Endothelial cell of umbilical vein (primary cell): ENCODE data around the gene METRN. TPM values are rescaled to one million over a fixed set of nuclear protein-coding genes. Genes with fewer than 3 reads are reported as not detected.

Experiments used
- BruUV-seq: library from RNA; stranded (reverse); fragments of 400-500 nt; replicated peaks from 2 replicates; lab custom pipeline; 2021; lab: Mats Ljungman, UMichigan
- CTCF ChIA-PET: fragments of 300-600, 350-600 bp; sonication (Branson Sonifier 250); formaldehyde crosslinking; loops from one replicate; lab custom pipeline; 2021; ENCODE audit warnings: antibody characterized with exemption, inconsistent platforms; lab: Charles Lee
- POLR2A ChIA-PET: fragments of 300-600, 350-600 bp; sonication (Branson Sonifier 250); formaldehyde crosslinking; loops from one replicate; lab custom pipeline; 2021; ENCODE audit warnings: antibody characterized with exemption, inconsistent platforms; lab: Charles Lee
- DNase-seq: peaks from one replicate; pipeline ENCODE4 v3.0.0-alpha.2; 2011; ENCODE audit warnings: low read depth, low spot score
- FAIRE-seq: peaks from 2 replicates; lab custom pipeline; 2011; peaks lifted over from hg19 to GRCh38; lab: Jason Lieb, UNC
- H2AFZ ChIP-seq: 2 replicates; pipeline ENCODE4 v1.6.0; 2012; ENCODE audit warnings: low read depth, low read length, control low read depth, inconsistent platforms
- H3K27ac ChIP-seq: 2 replicates; pipeline ENCODE4 v1.5.1; 2011; ENCODE audit warnings: low read depth, mild to moderate bottlenecking, control low read depth, low read length, moderate library complexity; ENCODE audit not compliant: insufficient read depth
- H3K27me3 ChIP-seq, 2 experiments: 2 replicates each; pipeline versions ENCODE4 v1.6.0 to v1.6.1; 2011; ENCODE audit warnings: low read length in 2 of 2, mixed read lengths in 1 of 2; ENCODE audit not compliant: control insufficient read depth in 2 of 2, insufficient read depth in 2 of 2
- H3K36me3 ChIP-seq, 2 experiments: 2 replicates in 1 of 2; 3 replicates in 1 of 2; pipeline ENCODE4 v1.5.1; 2011; ENCODE audit warnings: low read length in 2 of 2, mild to moderate bottlenecking in 1 of 2, moderate library complexity in 1 of 2; ENCODE audit not compliant: control insufficient read depth in 2 of 2, insufficient read depth in 2 of 2; ENCODE audit errors: extremely low read depth in 1 of 2
- H3K4me1 ChIP-seq: 3 replicates; pipeline ENCODE4 v1.5.1; 2011; ENCODE audit warnings: mild to moderate bottlenecking, low read length; ENCODE audit not compliant: control insufficient read depth, insufficient read depth; ENCODE audit errors: extremely low read depth
- H3K4me2 ChIP-seq: 2 replicates; pipeline ENCODE4 v1.6.1; 2011; ENCODE audit warnings: low read length, control low read depth, mixed read lengths; ENCODE audit not compliant: insufficient read depth
- H3K4me3 ChIP-seq, 3 experiments: fragments of 200-600 bp in 1 of 3; sonication (generic), shearing (Covaris generic) in 1 of 3; replicated peaks in 1 of 3; 2 replicates each; pipeline ENCODE4 v1.5.1; 2011 to 2016; ENCODE audit warnings: control low read depth in 3 of 3, low read length in 3 of 3, mild to moderate bottlenecking in 2 of 3, inconsistent platforms in 1 of 3, low read depth in 1 of 3, moderate library complexity in 1 of 3; ENCODE audit not compliant: insufficient read depth in 1 of 3
- H3K79me2 ChIP-seq: 2 replicates; pipeline ENCODE4 v1.6.0; 2012; ENCODE audit warnings: low read length, inconsistent platforms; ENCODE audit not compliant: control insufficient read depth, insufficient read depth
- H3K9ac ChIP-seq: replicated peaks from 2 replicates; pipeline ENCODE3; 2011; ENCODE audit warnings: low read length, control low read depth; ENCODE audit not compliant: insufficient read depth; ENCODE audit errors: extremely low read depth
- H3K9me1 ChIP-seq: replicated peaks from 3 replicates; pipeline ENCODE4 v1.6.0; 2011; ENCODE audit warnings: mild to moderate bottlenecking, low read length; ENCODE audit not compliant: control insufficient read depth, insufficient read depth; ENCODE audit errors: extremely low read depth
- H3K9me3 ChIP-seq: replicated peaks from 2 replicates; pipeline ENCODE4 v1.5.1; 2012; ENCODE audit warnings: low read length, inconsistent platforms; ENCODE audit not compliant: control insufficient read depth, insufficient read depth
- H4K20me1 ChIP-seq: replicated peaks from 2 replicates; pipeline ENCODE3; 2011; ENCODE audit warnings: mild to moderate bottlenecking, low read length; ENCODE audit not compliant: control insufficient read depth, insufficient read depth; ENCODE audit errors: extremely low read depth
- EZH2 ChIP-seq: IDR thresholded peaks from 2 replicates; pipeline ENCODE4 v1.6.1; 2012; ENCODE audit warnings: borderline replicate concordance, low read depth, mild to moderate bottlenecking, moderate library complexity, low read length, inconsistent platforms; ENCODE audit not compliant: severe bottlenecking
- FOS ChIP-seq: IDR thresholded peaks from 2 replicates; pipeline ENCODE4 v1.6.1; 2011; ENCODE audit warnings: mild to moderate bottlenecking, low read length, moderate library complexity, borderline replicate concordance; ENCODE audit not compliant: insufficient read depth
- GATA2 ChIP-seq: IDR thresholded peaks from 2 replicates; pipeline ENCODE4 v1.7.0; 2011; ENCODE audit warnings: low read depth, mild to moderate bottlenecking, moderate library complexity, mixed read lengths, low read length; ENCODE audit not compliant: insufficient read length, insufficient read depth
- JUN ChIP-seq: IDR thresholded peaks from 2 replicates; pipeline ENCODE4 v1.6.1; 2011; ENCODE audit warnings: borderline replicate concordance, low read depth; ENCODE audit not compliant: insufficient read length, insufficient read depth
- MYC ChIP-seq: IDR thresholded peaks from one replicate; pipeline ENCODE4 v1.6.1; 2011; ENCODE audit warnings: mild to moderate bottlenecking, low read depth, low read length
- POLR2A ChIP-seq: IDR thresholded peaks from 2 replicates; pipeline ENCODE4 v1.6.1; 2012; ENCODE audit warnings: low read depth, mild to moderate bottlenecking, control low read depth, low read length
- POLR2AphosphoS5 ChIP-seq: IDR thresholded peaks from 2 replicates; pipeline ENCODE4 v1.6.1; 2012; ENCODE audit warnings: low read depth, mild to moderate bottlenecking, control low read depth, low read length, moderate library complexity; ENCODE audit not compliant: insufficient read depth
- dilution Hi-C: fragments of 300-500 bp; cut with MboI; formaldehyde crosslinking; loops from one replicate; pipeline ENCODE4 v1.15.0; 2019; ENCODE audit warnings: low sequenced_read_pairs; ENCODE audit not compliant: extremely low pct_ligation_motif_present
- intact Hi-C: fragments of 100-400 bp; cut with micrococcal nuclease; formaldehyde crosslinking; loops from one replicate; pipeline ENCODE4 v1.10.0; 2022
- polyA plus RNA-seq, 4 experiments: library from polyadenylated mRNA; depleted of rRNA in 3 of 4; stranded (reverse) in 3 of 4; unstranded in 1 of 4; fragments of >200 nt; gene quantifications; 2 replicates each; pipeline versions ENCODE4 v1.2.1 to v1.2.3, GENCODE V29; 2011 to 2012; ENCODE audit warnings: missing spikeins in 1 of 4
- total RNA-seq: library from RNA; stranded (reverse); gene quantifications from 2 replicates; pipeline ENCODE4 v1.2.3, GENCODE V29; 2021
- TF ChIP-seq, protein P1 (sequence below), 2 donors: IDR thresholded peaks; 1 replicate in 1 of 2; 2 replicates in 1 of 2; pipeline ENCODE4 v1.5.1; 2011; ENCODE audit warnings: low read length in 2 of 2, mild to moderate bottlenecking in 2 of 2, moderate library complexity in 2 of 2, control low read depth in 1 of 2, inconsistent platforms in 1 of 2, low read depth in 1 of 2; ENCODE audit not compliant: insufficient read depth in 1 of 2; ENCODE audit errors: extremely low read depth in 1 of 2
- TF ChIP-seq, protein P2 (sequence below): IDR thresholded peaks from 2 replicates; pipeline ENCODE4 v1.6.1; 2011; ENCODE audit not compliant: insufficient read depth, insufficient read length

The METRN gene
- total and polyA plus RNA-seq, 2 donors (not counting 3 experiments of a cell fraction or from before 2014, with no cell fraction given), result 10.0 to 16.1 TPM

DNA sequence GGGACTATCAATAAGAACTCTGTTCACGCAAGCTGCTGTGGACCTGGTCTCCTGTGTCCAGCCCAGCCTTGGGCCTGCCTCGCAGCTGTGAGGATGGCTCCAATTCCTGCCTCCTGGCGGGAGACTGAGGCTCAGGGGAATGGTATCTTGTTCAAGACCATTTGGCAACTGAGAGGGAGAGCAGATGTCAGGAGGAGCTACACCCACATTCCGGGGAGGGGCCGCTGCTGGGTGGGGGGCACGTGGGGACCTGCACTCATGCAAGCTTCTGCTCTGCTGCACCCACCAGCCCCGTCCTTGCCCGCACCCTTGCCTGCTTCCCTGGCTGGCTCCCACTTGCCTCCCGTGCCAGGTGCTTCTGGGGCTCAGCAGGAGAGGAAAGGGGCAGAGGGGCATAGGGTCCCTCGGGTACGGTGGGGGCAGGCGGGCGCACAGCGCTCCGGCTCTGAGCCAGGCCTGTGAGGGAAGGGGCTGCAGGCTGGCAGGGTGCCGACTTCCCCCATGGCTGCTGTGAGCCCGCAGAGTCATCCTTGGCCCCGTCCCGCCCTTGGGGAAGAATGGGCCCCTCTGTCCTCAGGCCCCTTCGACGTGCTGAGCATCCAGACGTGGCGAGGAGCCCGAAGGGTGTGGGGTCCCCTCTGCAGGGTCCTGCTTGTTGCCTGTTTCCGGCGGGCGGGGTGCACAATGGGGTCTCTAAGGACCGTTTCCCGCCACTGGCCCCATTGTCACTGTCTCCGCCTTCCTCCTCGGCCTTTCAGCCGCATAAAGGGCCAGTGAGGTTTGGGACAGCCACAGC, 2.7 kb downstream of the METRN start:
- Histone ChIP-seq H3K4me1 (peaks cover 24% of the 10 kb centered on the region), H3K4me2 (no peak overlapping the region), H3K9me1 (no peaks in the 10 kb centered on the region), H3K9ac (no peak overlapping the region), H3K36me3 (no peaks in the 10 kb centered on the region), H3K9me3 (no peaks in the 10 kb centered on the region), H2AFZ (no peak overlapping the region), H4K20me1 (no peaks in the 10 kb centered on the region), H3K27ac (no peak overlapping the region), H3K27me3 (no peaks in the 10 kb centered on the region), H3K79me2 (no peaks in the 10 kb centered on the region), H3K4me3 (no peak overlapping the region)
- intact Hi-C loops (no loop called here), dilution Hi-C loops (no loop called here)
- TF ChIP-seq GATA2, result no peak
- TF ChIP-seq EZH2, result no peak
- TF ChIP-seq, protein P1, sequence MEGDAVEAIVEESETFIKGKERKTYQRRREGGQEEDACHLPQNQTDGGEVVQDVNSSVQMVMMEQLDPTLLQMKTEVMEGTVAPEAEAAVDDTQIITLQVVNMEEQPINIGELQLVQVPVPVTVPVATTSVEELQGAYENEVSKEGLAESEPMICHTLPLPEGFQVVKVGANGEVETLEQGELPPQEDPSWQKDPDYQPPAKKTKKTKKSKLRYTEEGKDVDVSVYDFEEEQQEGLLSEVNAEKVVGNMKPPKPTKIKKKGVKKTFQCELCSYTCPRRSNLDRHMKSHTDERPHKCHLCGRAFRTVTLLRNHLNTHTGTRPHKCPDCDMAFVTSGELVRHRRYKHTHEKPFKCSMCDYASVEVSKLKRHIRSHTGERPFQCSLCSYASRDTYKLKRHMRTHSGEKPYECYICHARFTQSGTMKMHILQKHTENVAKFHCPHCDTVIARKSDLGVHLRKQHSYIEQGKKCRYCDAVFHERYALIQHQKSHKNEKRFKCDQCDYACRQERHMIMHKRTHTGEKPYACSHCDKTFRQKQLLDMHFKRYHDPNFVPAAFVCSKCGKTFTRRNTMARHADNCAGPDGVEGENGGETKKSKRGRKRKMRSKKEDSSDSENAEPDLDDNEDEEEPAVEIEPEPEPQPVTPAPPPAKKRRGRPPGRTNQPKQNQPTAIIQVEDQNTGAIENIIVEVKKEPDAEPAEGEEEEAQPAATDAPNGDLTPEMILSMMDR (IDR thresholded peaks at IDR 0.05; ENCODE audit: extremely low read depth in 1 of 2, insufficient read depth in 1 of 2, low read depth in 1 of 2, low read length in 2 of 2), result no peak
- no TSS peak for BruUV-seq
- POLR2A ChIA-PET, result no interaction called here
- DNase-seq (no peak), FAIRE-seq (no peak)
- CTCF ChIA-PET, result interaction anchor here (1.1 to 1.9 kb wide), 3 partner anchors 11 to 340 kb away, joined by 5 to 11 read pairs (median 7); no protein-coding TSS in a partner anchor

DNA sequence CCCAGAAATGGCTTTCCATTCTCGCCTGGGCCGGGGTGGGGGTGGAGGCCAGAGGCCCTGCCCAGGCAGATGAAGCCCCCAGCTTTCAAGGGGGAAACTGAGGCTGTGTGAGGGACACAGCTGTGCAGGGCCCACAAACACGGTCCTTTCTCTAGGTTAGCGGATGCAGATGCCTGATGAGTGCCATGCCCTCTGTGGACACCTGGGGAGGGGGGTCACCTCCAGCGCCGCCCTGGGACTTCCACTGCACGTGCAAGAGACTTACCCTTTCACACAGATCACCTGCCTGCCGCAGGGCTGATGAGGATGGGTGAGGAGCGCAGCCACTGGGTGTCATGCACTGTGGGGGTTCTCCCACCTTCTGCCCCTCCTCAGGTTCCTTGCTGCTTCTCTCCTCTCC, 3.5 kb downstream of the METRN start:
- intact Hi-C loops, result no loop called here
- Histone ChIP-seq H3K4me3 (no peak overlapping the region), H3K4me1 (peaks cover 24% of the 10 kb centered on the region), H2AFZ (no peak overlapping the region), H3K9ac (no peak overlapping the region), H4K20me1 (no peaks in the 10 kb centered on the region), H3K9me3 (no peaks in the 10 kb centered on the region), H3K27ac (no peak overlapping the region), H3K27me3 (no peaks in the 10 kb centered on the region), H3K79me2 (no peaks in the 10 kb centered on the region), H3K4me2 (no peak overlapping the region), H3K9me1 (no peaks in the 10 kb centered on the region), H3K36me3 (no peaks in the 10 kb centered on the region)
- FAIRE-seq (no peak), DNase-seq (no peak)
- BruUV-seq, result no TSS peak
- POLR2A ChIA-PET, result no interaction called here
- dilution Hi-C loops, result no loop called here
- TF ChIP-seq POLR2AphosphoS5 (no peak), POLR2A (no peak), FOS (no peak), MYC (no peak), GATA2 (no peak), EZH2 (no peak), JUN (no peak)
- TF ChIP-seq, protein P2, sequence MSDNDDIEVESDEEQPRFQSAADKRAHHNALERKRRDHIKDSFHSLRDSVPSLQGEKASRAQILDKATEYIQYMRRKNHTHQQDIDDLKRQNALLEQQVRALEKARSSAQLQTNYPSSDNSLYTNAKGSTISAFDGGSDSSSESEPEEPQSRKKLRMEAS, result no peak
- TF ChIP-seq, protein P1 (IDR thresholded peaks at IDR 0.05; ENCODE audit: extremely low read depth in 1 of 2, insufficient read depth in 1 of 2, low read depth in 1 of 2, low read length in 2 of 2), result no peak
- CTCF ChIA-PET, result no interaction called here
